ENCODE results near the gene QRICH2.
"Not testable (repeated sequence)": the region's sequence is repeated elsewhere in the genome, so short reads cannot be mapped to it uniquely, and the experiment has no call there.

Gene QRICH2

GRCh38 chr17:76317535-76317934 lies 9.5 kb upstream of the QRICH2 start:
- Histone ChIP-seq H3K36me3 (peaks cover 77% of the 10 kb centered on the region), H3K4me3 (ENCODE audit: low read depth, low read length) (no peak overlapping the region), H3K27ac (no peak overlapping the region), H3K27me3 (ENCODE audit: insufficient read depth, low read depth, severe bottlenecking) (no peaks in the 10 kb centered on the region), H3K9me3 (ENCODE audit: severe bottlenecking) (no peaks in the 10 kb centered on the region)
- TF ChIP-seq, protein P1, sequence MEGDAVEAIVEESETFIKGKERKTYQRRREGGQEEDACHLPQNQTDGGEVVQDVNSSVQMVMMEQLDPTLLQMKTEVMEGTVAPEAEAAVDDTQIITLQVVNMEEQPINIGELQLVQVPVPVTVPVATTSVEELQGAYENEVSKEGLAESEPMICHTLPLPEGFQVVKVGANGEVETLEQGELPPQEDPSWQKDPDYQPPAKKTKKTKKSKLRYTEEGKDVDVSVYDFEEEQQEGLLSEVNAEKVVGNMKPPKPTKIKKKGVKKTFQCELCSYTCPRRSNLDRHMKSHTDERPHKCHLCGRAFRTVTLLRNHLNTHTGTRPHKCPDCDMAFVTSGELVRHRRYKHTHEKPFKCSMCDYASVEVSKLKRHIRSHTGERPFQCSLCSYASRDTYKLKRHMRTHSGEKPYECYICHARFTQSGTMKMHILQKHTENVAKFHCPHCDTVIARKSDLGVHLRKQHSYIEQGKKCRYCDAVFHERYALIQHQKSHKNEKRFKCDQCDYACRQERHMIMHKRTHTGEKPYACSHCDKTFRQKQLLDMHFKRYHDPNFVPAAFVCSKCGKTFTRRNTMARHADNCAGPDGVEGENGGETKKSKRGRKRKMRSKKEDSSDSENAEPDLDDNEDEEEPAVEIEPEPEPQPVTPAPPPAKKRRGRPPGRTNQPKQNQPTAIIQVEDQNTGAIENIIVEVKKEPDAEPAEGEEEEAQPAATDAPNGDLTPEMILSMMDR (IDR thresholded peaks at IDR 0.05; ENCODE audit: low read depth, low read length) = no peak
- no peak for DNase-seq

DNA sequence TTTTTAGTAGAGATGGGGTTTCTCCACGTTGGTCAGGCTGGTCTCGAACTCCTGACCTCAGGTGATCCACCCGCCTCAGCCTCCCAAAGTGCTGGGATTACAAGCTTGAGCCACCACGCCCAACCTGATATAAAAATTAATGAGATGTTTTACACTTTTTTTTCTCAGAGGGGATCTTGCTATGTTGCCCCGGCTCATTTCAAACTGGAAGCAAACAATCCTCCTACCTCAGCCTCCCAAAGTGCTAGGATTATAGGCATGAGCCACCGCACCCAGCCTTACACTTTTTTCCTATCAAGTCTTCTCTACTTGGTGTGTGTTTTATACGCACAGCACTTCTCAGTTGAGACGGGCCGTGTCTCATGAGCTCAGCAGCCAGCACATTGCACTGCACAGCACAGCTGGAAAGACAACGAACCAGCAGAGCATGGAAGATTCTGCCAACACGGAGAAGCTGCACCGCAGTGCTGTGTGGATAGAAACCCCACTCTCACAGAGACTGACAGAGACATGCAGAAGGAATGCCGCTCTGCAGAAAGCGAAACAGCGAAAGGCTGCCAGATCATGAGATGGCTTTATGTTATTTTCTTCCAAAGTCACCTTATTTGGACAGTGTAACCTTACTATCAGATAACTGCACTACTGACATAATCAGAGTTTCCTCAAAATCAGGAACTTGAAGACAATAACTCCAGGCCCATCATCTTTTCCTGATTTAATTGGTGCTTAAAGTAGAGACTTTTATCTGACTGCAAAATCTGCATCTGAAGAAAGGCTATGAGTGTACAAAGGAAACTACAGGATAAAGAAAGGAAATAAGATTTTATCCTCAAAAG lies 6.5 kb upstream of the QRICH2 start:
- no peak overlapping the region for H3K4me3 ChIP-seq (ENCODE audit: low read depth, low read length)
- DNase-seq = no peak
- no peak overlapping the region for H3K27ac ChIP-seq
- no peaks in the 10 kb centered on the region for H3K9me3 ChIP-seq (ENCODE audit: severe bottlenecking)
- H3K27me3 ChIP-seq (ENCODE audit: insufficient read depth, low read depth, severe bottlenecking) = no peaks in the 10 kb centered on the region
- TF ChIP-seq, protein P1 (IDR thresholded peaks at IDR 0.05; ENCODE audit: low read depth, low read length) = no peak
- H3K36me3 ChIP-seq = peaks cover 78% of the 10 kb centered on the region

GRCh38 chr17:76312735-76313134 lies 4.7 kb upstream of the QRICH2 start:
- no peak overlapping the region for H3K27ac ChIP-seq
- H3K9me3 ChIP-seq (ENCODE audit: severe bottlenecking) = no peaks in the 10 kb centered on the region
- TF ChIP-seq, protein P1 (IDR thresholded peaks at IDR 0.05; ENCODE audit: low read depth, low read length) = no peak
- peaks cover 76% of the 10 kb centered on the region for H3K36me3 ChIP-seq
- no peaks in the 10 kb centered on the region for H3K27me3 ChIP-seq (ENCODE audit: insufficient read depth, low read depth, severe bottlenecking)
- DNase-seq = no peak
- H3K4me3 ChIP-seq (ENCODE audit: low read depth, low read length) = no peak overlapping the region

- H3K9me3 ChIP-seq (ENCODE audit: severe bottlenecking) = no peaks in the 10 kb centered on the region
- no peak overlapping the region for H3K4me3 ChIP-seq (ENCODE audit: low read depth, low read length)
- DNase-seq = no peak
- TF ChIP-seq, protein P1 (IDR thresholded peaks at IDR 0.05; ENCODE audit: low read depth, low read length) = no peak
- no peak overlapping the region for H3K27ac ChIP-seq
- peaks cover 68% of the 10 kb centered on the region for H3K36me3 ChIP-seq
- no peaks in the 10 kb centered on the region for H3K27me3 ChIP-seq (ENCODE audit: insufficient read depth, low read depth, severe bottlenecking)
Measured at GRCh38 chr17:76309461-76309860, 1.4 kb upstream of the QRICH2 start.

- DNase-seq = no peak
- H3K27ac ChIP-seq = no peak overlapping the region
- no peaks in the 10 kb centered on the region for H3K27me3 ChIP-seq (ENCODE audit: insufficient read depth, low read depth, severe bottlenecking)
- H3K36me3 ChIP-seq = peaks cover 52% of the 10 kb centered on the region
- no peak overlapping the region for H3K4me3 ChIP-seq (ENCODE audit: low read depth, low read length)
- TF ChIP-seq, protein P1 (IDR thresholded peaks at IDR 0.05; ENCODE audit: low read depth, low read length) = no peak
- H3K9me3 ChIP-seq (ENCODE audit: severe bottlenecking) = no peaks in the 10 kb centered on the region
Measured at GRCh38 chr17:76307299-76307965, 644 bp downstream of the QRICH2 start.

GRCh38 chr17:76305135-76305454 lies 3.0 kb downstream of the QRICH2 start:
- peaks cover 31% of the 10 kb centered on the region for H3K36me3 ChIP-seq
- not testable (repeated sequence) for H3K27me3 ChIP-seq (ENCODE audit: insufficient read depth, low read depth, severe bottlenecking); H3K27ac ChIP-seq; H3K4me3 ChIP-seq (ENCODE audit: low read depth, low read length); H3K9me3 ChIP-seq (ENCODE audit: severe bottlenecking); DNase-seq

Data from WERI-Rb-1 (cell line).